GM21390 (cell line): Measurements from ENCODE around the gene CAMTA2.
"Not testable (repeated sequence)": the region's sequence is repeated elsewhere in the genome, so short reads cannot be mapped to it uniquely, and the experiment has no call there.

Source experiments
- ATAC-seq: cut with Tn5 transposase; IDR thresholded peaks from one replicate; pipeline ENCODE4 v1.9.1; 2021; ENCODE audit not compliant: unreplicated experiment

The CAMTA2 gene

DNA sequence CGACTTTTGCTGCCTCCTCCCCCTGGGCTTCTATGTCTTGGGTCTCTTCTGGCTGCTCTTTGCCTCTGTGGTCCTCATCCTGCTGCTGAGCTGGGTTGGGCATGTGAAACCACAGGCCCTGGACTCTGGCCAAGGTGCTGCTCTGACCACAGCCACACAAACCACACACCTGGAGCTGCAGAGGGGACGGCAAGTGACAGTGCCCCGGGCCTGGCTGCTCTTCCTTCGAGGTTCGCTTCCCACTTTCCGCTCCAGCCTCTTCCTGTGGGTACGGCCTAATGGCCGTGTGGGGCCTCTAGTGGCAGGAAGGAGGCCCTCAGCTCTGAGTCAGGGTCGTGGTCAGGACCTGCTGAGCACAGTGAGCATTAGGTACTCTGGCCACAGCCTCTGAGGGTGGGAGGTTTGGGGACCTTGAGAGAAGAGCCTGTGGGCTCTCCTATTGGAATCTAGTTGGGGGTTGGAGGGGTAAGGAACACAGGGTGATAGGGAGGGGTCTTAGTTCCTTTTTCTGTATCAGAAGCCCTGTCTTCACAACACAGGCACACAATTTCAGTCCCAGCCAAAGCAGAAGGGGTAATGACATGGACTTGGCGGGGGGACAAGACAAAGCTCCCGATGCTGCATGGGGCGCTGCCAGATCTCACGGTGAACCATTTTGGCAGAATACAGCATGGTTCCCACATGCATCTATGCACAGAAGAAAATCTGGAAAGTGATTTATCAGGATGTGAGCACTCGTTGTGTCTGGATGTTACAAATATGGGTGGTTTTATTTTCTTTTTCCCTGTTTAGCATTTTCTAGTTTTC, 53.1 kb downstream of the CAMTA2 start:
- ATAC-seq: no peak

DNA sequence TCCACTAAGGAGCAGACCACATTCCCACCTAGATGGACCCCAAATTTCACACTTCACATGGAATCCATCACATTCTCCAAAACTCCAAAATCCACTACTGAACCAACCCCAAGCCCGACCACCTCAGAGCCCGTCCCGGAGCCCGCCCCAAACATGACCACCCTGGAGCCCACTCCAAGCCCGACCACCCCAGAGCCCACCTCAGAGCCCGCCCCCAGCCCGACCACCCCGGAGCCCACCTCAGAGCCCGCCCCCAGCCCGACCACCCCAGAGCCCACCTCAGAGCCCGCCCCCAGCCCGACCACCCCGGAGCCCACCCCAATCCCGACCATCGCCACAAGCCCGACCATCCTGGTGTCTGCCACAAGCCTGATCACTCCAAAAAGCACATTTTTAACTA, 53.8 kb downstream of the CAMTA2 start:
- no peak for ATAC-seq

- ATAC-seq: no peak
These were observed 54.7 kb downstream of the CAMTA2 start for GRCh38 chr17:4932756-4933155.

DNA sequence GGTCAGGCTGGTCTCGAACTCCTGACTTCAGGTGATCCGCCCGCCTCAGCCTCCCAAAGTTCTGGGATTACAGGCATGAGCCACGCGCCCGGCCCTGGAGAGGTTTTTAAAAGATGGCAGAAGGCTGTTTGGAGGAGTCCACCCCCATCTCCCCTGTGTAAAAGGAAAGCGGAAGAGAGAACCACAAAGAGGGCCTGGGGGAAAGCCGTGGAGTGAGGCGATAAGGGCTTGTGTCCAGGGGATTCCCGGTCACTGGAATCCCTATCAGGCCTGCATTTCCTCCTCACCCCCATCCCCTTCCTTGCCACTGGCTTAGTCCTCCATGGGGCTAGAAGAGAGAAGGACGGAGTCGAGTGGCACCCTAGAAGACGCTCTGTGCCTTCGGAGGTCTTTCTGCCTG, 55.5 kb downstream of the CAMTA2 start, which contains the start of gene GP1BA:
TSS of gene GP1BA (plus strand) at position 315 of the 400 bp plus-strand sequence. CDS start 328 bp downstream, outside the sequence.
- ATAC-seq: no peak

DNA sequence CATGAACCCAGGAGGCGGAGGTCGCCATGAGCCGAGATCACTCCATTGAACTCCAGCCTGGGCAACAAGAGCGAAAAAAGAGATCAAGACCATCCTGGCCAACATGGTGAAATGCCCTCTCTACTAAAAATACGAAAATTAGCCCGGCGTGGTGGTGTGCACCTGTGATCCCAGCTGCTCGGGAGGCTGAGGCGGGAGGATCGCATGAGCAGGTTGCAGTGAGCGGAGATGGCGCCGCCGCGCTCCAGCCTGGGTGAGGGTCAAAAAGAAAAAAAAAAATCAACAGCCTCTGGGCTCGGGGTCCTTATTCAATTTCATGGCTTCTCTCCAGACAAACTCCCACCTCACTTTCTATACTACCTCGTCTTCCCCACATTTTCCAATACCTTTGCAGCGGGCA, 58.6 kb downstream of the CAMTA2 start:
- ATAC-seq: no peak

GRCh38 chr17:4926577-4927335, 60.7 kb downstream of the CAMTA2 start:
- ATAC-seq: not testable (repeated sequence)

DNA sequence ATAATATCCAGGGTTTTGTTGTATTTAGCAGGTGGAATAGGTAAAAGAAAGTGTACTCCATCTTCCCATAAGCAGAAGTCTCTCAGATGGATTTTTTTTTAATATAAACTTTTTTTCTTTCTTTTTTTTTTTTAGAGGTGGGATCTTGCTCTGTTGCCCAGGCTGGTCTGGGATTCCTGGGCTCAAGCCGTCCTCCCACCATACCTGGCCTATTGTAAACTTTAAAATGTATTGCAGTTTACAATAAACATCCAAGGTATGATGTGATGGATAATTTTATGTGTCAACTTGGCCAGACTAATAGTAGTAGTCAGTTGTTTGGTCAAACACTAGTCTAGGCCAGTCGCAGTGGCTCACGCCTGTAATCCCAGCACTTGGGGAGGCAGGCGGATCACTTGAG, 66.2 kb downstream of the CAMTA2 start:
- ATAC-seq: no peak

DNA sequence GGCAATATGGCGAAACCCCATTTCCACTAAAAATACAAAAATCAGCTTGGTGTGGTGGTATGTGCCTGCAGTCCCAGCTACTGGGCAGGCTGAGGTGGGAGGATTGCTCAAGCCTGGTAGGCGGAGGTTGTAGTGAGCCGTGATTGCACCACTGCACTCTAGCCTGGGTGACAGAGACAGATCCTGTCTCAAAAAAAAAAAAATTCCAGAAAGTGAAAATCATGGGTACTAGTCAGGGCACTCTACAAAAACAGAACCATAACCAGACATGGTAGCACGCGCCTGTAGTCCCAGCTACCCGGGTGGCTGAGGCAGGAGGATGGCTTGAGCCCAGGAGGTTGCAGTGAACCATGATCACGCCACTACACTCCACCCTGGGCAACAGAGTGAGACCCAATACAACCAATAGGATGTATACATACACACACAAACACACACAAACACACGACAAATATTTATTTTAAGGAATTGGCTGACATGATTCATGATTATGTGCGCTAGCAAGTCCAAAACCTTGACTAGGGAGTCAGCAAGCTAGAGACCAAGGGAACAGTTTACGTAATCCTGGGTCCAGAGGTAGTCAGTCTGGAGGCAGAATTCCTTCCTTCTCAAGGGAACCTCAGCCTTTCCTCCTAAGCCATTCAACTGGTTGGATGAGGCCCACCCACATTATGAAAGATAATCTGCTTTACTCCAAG, 67.0 kb downstream of the CAMTA2 start:
- ATAC-seq: no peak

DNA sequence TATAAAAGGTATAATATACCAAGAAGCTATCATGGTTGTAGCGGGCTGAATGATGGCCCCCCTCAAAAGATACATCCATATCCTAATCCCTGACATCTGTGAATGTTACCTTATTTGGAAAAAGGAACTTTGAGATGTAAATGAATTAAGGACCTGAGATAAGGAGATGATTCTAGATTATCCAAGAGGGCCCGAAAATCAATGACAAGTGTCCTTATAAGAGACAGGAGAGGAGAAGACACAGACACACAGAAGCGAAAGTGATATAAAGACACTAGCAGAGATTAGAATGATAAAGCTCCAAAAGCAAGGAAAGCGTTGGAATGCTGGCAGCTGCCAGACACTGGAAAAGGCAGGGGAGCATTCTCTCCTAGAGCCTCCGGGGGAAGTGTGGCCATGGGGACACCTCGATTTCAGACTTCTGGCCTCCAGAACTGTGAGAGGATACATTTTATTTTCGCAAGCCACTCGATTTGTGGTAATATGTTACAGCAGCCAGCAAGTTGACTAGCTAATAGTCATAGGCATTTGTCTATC, 67.9 kb downstream of the CAMTA2 start:
- no peak for ATAC-seq
